Activated T-cell treated with anti-CD3 and anti-CD28 coated beads, Interleukin-2, amount 50 U/mL, for 72 hours (primary cell): ENCODE measurements around the gene SLC38A10. TPM values are rescaled to one million over a fixed set of nuclear protein-coding genes. Genes with fewer than 3 reads are reported as not detected.
"Not testable (repeated sequence)": the region's sequence is repeated elsewhere in the genome, so short reads cannot be mapped to it uniquely, and the experiment has no call there.

Experiments used
- ATAC-seq, 2 donors: fragments of 150-1000 bp; cut with Tn5 transposase; replicated peaks in 1 of 2; 2 replicates each; pipeline ENCODE4 v1.10.0; 2021; ENCODE audit warnings: moderate library complexity in 2 of 2, mild to moderate bottlenecking in 1 of 2
- DNase-seq, 2 donors: peaks; one replicate each; pipeline ENCODE4 v3.0.0; 2021 to 2022; ENCODE audit warnings: mixed read lengths in 1 of 2
- H3K27ac Mint-ChIP-seq: one replicate; pipeline ENCODE4 v1.8.0; 2022; ENCODE audit warnings: mild to moderate bottlenecking, moderate library complexity, mixed read lengths
- H3K27me3 Mint-ChIP-seq: one replicate; pipeline ENCODE4 v1.8.0; 2022; ENCODE audit warnings: low read depth, mixed read lengths
- H3K36me3 Mint-ChIP-seq, 2 donors: one replicate each; pipeline ENCODE4 v1.8.0; 2022; ENCODE audit warnings: mixed read lengths in 2 of 2, mild to moderate bottlenecking in 1 of 2; ENCODE audit not compliant: insufficient read depth in 2 of 2
- H3K4me1 Mint-ChIP-seq: one replicate; pipeline ENCODE4 v1.8.0; 2022; ENCODE audit warnings: low read depth, mixed read lengths
- H3K4me3 Mint-ChIP-seq, 2 donors: one replicate each; pipeline ENCODE4 v1.8.0; 2022; ENCODE audit warnings: mild to moderate bottlenecking in 2 of 2, mixed read lengths in 2 of 2, moderate library complexity in 2 of 2
- H3K9me3 Mint-ChIP-seq, 2 donors: one replicate each; pipeline ENCODE4 v1.8.0; 2022; ENCODE audit warnings: mixed read lengths in 2 of 2
- total RNA-seq, 2 donors: library from RNA; stranded (reverse); gene quantifications; one replicate each; pipeline ENCODE4 v1.2.3, GENCODE V29; 2022

SLC38A10 gene
- total RNA-seq, 2 donors from 2014 or later: 49.8 to 63.6 TPM

DNA sequence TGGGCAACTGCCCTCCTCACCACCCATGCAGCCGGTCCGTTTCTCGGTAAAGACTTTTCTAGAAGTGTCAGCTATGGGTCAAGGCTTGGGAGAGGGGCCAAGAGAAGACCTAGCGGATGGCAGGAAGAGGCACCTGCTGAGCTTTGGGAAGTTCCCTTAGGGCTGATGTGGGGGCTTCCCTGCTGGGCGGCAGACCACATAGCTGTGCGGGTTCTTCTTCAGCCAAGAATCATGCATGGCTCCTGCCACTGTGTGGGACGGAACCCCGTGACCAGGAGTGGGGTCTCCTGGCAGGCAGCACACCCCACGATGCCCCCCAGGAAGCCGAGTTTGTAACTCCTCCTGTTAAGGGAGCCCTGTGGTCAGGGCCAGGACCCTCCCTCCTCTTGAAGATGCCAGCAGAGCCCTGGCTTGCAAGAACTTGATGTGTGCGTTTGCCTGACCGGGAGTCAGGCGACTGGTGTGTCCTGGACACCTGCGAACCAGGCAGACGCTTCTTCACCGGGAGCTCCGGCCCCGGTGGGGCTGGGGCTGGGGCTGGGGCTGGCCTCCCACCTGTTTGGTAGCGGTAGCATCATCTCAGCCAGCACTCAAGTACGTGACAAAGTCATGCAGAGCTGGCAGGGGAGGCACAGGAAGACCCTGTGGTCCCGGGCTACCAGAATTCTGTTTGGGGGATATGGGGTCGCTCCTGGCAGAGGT is 17.7 kb upstream of the SLC38A10 start:
- no peaks in the 10 kb centered on the region for H3K36me3 Mint-ChIP-seq
- peaks cover 2% of the 10 kb centered on the region for H3K4me1 Mint-ChIP-seq
- ATAC-seq: no peak
- no peaks in the 10 kb centered on the region for H3K9me3 Mint-ChIP-seq
- DNase-seq: no peak
- no peak overlapping the region for H3K27ac Mint-ChIP-seq
- H3K4me3 Mint-ChIP-seq: no peak overlapping the region
- H3K27me3 Mint-ChIP-seq: no peaks in the 10 kb centered on the region

DNA sequence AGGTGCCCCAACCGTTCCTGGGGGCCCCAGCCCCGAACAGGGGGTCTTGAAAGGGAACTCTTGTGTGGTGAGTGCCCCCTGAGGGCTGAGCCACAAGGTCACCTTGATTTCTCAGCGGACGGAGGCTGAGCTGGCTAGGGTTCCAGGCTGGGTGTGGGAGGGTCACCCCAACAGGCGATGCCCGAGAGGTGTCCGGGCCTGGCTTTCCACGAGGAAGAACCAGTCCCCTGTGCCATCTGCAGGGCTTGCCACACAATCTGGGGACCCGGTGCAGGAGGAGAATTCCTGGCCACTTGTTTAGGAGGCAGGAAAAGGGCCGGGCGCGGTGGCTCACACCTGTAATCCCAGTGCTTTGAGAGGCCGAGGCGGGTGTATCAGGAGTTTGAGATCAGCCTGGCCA is 16.8 kb upstream of the SLC38A10 start:
- ATAC-seq: no peak
- Mint-ChIP-seq H3K27ac (no peak overlapping the region), H3K36me3 (no peaks in the 10 kb centered on the region), H3K9me3 (no peaks in the 10 kb centered on the region), H3K4me1 (peaks cover 4% of the 10 kb centered on the region), H3K27me3 (no peaks in the 10 kb centered on the region), H3K4me3 (no peak overlapping the region)
- no peak for DNase-seq

DNA sequence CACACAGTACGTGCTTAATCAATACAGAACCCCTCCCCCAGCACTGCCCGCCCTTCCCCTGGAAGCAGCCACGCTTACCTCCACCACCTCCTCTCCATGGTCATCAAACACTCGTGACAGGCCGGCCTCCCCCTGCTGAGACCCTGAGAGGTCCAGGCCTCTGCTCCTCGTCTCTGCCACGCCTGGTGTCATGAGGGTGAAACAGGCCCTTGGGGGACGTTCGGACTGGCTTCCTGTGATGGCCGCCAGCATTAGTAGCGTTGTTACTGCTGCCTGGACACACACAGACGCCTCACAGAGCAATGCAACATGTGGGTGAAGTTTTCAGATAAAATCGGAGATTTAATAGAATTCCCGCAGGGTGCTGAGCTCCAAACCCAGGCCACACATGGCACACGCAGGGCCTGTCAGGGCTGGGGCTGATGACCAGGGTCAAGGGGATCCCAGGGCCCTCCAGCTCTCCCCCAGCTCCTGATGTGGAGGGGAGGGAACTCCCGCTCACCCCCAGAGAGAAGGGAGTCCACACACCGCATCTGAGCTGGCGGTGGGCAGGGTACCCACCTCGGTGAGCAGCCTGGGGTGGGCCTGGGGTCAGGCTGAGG is 15.9 kb upstream of the SLC38A10 start:
- Mint-ChIP-seq H3K36me3 (no peaks in the 10 kb centered on the region), H3K9me3 (no peaks in the 10 kb centered on the region), H3K4me1 (peaks cover 4% of the 10 kb centered on the region), H3K27ac (no peak overlapping the region), H3K4me3 (no peak overlapping the region), H3K27me3 (no peaks in the 10 kb centered on the region)
- DNase-seq (no peak), ATAC-seq (no peak)

DNA sequence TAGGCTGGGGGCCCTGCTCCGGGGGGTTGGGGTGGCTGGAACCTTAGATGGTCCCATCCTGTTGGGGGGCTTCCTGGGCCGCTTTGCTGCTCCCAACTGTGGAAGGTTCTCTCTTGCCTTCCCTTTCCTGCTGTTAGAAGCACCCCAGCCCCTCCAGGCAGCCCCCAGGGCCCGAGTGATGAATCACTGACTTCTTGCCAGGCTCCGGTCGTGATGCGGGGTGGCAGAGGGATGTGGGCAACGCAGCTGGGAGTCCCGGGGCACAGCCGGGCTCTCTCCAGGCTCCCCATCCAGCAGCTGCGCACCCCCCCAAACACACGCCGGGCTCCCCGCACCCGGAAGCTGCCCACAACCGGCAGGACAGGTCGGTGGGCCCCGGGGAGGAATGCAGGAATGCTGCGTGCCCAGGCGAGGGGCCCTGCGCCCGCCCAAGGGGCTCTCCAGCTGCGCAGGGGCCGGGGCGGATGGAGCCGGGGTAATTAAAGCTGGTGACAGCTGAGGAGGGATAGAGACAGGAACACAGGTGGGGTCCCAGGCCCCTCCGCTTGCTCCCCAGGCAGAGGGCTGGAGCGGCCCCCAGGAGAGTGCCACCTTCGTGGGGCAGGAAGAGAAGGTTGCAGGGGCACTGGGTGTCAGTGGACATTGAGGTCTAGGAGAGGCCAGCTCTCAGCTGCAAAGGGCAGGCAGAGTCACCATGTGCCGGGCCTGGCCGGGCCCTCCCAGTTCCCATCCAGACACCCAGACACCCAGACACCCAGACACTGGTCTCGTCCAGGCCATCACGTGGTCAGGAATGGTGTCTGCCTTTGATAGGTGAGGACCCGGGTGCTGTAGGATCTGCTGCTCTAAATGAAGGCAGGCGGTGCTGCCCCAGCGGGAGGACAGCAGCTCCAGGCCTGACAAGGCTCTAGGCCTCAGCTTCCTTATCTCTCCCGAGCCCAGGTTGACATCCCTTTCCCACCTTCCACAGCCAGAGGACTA is 15.0 kb upstream of the SLC38A10 start:
- H3K4me3 Mint-ChIP-seq: no peak overlapping the region
- H3K4me1 Mint-ChIP-seq: peaks cover 4% of the 10 kb centered on the region
- H3K9me3 Mint-ChIP-seq: no peaks in the 10 kb centered on the region
- no peak for ATAC-seq
- no peak overlapping the region for H3K27ac Mint-ChIP-seq
- H3K27me3 Mint-ChIP-seq: no peaks in the 10 kb centered on the region
- no peaks in the 10 kb centered on the region for H3K36me3 Mint-ChIP-seq
- no peak for DNase-seq

DNA sequence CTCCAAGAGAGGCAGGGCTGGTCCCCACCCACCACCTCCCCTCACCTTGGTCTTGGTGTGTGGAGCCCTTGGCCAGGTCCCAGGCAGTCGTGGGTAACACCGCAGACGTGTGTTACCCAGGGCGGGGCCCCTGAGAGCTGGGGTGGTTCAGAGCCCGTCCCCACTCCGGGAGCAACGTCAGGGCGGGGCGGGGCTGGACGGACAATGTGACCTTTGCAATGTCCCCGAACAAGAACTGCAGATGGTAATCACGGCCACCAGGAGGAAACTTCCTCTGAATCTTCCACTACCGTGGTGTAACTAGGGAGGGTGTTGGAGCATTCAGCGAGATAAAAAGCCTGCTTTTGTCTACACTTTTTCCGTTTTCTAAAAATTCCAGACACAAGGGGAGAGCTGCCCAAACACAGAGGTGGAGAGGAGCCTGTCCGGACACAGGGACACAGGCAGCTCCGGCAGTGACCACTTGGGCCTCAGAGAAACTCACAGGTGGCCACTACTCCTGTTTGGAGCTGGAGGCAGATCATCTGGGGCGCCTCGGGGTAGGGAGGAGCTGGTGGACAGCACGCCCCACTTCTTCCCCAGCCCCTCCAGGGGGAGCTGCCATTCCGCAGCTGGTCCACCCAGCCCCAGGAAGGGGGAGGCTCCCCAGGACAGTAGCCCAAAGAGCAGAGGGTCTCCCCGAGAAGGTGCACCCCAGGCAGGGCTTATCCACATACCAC is 14.2 kb upstream of the SLC38A10 start:
- no peak overlapping the region for H3K4me3 Mint-ChIP-seq
- no peak overlapping the region for H3K27ac Mint-ChIP-seq
- no peaks in the 10 kb centered on the region for H3K36me3 Mint-ChIP-seq
- ATAC-seq: peak; percentile 60 to 63
- H3K27me3 Mint-ChIP-seq: no peaks in the 10 kb centered on the region
- H3K9me3 Mint-ChIP-seq: no peaks in the 10 kb centered on the region
- DNase-seq: peak; percentile 30 to 44
- peaks cover 4% of the 10 kb centered on the region for H3K4me1 Mint-ChIP-seq

DNA sequence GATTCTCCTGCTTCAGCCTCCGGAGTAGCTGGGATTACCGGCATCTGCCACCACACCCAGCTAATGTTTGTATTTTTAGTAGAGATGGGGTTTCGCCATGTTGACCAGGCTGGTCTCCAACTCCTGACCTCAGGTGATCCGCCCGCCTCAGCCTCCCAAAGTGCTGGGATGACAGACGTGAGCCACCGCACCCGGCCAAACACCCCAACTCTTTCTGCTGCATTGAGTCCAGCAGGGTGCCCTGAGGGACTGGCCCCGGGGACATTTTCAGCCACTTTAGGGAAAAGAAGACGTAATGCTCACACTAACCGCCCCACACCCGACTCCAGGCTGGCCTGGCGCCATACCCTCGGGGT is 13.7 kb upstream of the SLC38A10 start:
- H3K4me3 Mint-ChIP-seq, H3K27ac Mint-ChIP-seq, H3K4me1 Mint-ChIP-seq, H3K9me3 Mint-ChIP-seq, ATAC-seq, H3K27me3 Mint-ChIP-seq, H3K36me3 Mint-ChIP-seq, DNase-seq: not testable (repeated sequence)

DNA sequence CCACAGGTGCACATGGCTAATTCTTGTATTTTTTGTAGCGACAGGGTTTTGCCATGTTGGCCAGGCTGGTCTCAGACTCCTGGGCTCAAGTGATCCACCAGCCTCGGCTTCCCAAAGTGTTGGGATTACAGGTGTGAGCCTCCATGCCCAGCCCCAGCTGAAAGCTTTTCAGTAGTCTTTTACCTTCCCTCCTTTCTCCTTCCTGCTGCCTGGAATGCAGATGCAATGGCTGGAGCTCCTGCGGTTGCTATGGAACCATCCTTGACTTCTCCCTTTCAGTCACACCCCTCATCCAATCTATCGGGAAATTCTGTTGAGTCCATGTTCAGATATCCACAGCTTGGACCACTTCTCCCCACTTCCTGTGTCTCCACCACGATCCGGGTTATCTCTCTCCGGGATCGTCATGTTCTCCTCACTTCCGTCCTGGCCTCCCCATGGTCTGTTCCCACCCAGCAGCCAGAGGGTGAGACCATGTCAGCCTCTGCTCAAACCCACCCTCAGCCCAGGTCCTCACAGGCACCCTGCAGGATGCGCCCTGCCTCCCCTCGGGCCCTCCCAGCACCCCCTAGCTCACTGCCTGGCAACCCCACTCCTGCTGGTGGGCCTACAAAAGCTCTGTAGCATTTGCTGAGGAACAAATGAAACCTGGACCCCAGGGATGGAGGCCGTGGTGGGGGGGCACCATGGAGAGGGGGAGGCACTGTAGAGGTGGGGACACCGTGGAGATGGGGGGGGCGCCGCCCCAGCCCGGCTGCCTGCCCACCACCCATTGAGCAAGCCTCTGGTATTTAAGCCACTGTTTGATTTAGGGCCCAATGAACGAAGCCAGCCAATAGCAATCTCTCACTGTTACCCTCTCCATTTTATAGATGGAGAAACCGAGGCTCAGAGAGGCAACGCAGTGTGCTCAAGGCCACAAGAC is 12.8 kb upstream of the SLC38A10 start:
- Mint-ChIP-seq H3K27ac (no peak overlapping the region), H3K4me3 (no peak overlapping the region), H3K36me3 (no peaks in the 10 kb centered on the region), H3K4me1 (peaks cover 4% of the 10 kb centered on the region), H3K27me3 (no peaks in the 10 kb centered on the region), H3K9me3 (no peaks in the 10 kb centered on the region)
- DNase-seq (no peak), ATAC-seq (no peak)

DNA sequence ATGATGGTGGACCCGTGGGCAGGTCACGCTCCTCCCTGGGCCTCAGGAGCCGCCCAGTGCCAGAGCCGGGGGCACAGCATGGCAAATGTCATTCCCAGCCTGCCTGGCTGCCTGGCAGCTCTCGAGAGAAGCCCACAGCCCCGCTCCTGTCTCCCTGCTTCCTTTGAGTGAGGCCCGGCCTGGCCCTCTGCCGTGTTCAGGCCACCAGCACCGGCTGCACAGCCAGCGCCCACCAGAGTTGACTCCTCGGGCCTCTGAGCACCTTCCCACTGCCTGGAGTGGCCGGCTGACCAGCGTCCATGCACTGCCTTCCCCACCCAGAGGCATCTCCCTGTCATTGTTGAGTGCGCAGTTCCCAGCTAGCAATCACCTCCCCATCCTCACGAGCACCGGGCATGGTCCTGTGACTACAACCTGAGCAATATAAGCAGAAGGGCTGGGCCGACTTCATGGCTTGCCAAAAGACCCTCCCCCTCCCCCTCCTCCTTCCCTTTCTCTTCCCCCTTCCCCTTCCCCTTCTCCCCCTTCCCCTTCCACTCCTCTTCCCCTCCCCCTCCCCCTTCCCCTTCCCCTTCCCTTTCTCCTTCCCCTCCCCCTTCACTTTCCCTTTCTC is 11.9 kb upstream of the SLC38A10 start:
- Mint-ChIP-seq H3K36me3 (no peaks in the 10 kb centered on the region), H3K4me1 (peaks cover 4% of the 10 kb centered on the region), H3K4me3 (no peak overlapping the region), H3K9me3 (no peaks in the 10 kb centered on the region), H3K27me3 (no peaks in the 10 kb centered on the region), H3K27ac (no peak overlapping the region)
- ATAC-seq (no peak), DNase-seq (no peak)

DNA sequence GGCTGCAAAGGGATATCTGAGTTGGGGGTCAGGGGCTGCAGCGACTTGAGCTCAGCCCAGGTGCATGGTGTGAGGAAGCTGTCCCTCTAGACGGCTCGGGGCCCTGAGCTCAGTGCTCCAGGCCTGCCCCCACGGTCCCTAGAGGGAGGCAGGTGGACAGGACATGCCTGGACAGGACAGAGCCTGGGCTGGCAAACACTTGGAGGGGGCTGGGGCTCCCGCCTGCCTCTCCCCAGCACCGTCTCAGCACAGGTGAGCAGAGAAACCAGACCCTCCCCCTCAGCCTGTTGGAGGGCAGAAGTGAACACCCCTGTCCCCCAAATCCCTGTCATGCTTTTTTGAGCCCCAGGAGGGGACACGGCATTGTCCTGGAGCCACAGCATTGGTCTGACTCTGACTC is 11.4 kb upstream of the SLC38A10 start:
- no peak overlapping the region for H3K4me3 Mint-ChIP-seq
- H3K4me1 Mint-ChIP-seq: peaks cover 4% of the 10 kb centered on the region
- H3K36me3 Mint-ChIP-seq: no peaks in the 10 kb centered on the region
- no peak for ATAC-seq
- H3K27ac Mint-ChIP-seq: no peak overlapping the region
- no peaks in the 10 kb centered on the region for H3K9me3 Mint-ChIP-seq
- no peaks in the 10 kb centered on the region for H3K27me3 Mint-ChIP-seq
- no peak for DNase-seq

DNA sequence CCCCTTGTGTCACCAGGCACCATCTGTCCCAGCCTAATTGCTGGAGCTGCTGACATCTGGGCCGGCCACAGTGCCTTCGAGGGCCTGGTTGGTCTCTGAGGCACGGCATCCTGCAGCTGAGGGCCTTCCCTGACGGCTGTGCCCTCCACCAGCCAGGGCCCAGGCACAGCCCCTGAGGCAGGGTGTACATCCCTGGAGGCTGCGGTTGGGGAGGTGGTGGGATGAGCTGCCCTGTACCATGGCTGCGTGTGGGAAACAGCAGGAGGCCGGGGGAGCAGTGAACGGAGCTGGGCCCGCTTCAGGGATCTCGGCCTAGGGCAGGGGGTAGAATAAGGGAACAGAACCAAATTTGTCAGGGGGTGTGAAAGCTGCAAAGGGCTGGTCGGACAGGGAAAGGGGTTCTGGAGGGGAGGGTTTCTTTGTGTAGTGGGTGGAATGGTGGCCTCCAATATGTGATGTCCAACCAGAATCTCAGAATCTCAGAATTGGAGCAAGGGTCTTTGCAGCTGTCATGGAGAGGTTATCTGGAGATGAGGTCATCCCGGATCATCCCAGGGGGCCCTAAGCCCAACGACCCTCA is 10.0 kb upstream of the SLC38A10 start:
- H3K27me3 Mint-ChIP-seq: no peaks in the 10 kb centered on the region
- H3K27ac Mint-ChIP-seq: no peak overlapping the region
- H3K4me3 Mint-ChIP-seq: no peak overlapping the region
- no peak for DNase-seq
- peaks cover 4% of the 10 kb centered on the region for H3K4me1 Mint-ChIP-seq
- H3K36me3 Mint-ChIP-seq: no peaks in the 10 kb centered on the region
- peaks cover 0 to 2% of the 10 kb centered on the region in 2 donors for H3K9me3 Mint-ChIP-seq
- ATAC-seq: no peak

DNA sequence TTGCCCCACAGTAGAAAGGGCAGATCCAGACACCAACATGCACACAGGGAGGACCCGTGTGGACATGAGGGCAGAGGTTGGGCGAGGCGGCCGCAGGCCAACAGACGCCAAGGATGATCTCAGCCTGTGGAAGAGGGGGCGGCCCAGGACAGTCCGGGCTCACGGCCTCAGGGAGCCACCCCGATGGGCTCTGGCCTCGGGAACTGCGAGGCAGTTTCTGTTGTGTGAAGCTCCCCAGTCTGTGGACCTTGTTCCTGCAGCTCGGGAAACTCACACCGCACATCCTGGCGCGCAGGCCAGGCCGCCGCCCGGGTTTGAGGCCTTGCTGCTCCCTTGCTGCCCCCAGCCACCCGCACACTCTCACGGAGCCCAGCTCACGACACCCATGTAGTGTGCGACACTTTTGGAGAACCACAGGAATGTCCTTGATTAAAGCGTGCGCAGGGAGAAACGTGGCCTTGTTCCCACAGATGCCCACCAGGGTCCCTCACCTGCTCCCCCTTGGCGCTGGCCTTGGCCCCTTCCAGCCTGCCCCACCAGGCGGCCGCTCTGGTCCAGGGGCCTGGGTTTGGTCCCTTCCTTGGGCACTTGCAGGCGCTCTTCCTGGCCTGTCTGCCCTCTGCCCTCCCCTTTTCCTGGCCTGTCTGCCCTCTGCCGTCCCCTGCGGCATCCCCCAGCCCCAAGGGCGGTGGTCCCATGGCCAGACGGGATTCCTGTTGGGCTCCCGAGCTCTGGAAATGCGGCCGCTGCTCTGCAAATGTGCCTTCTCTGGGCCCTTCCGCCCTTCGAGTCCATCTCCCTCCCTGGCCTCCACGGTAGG is 9.3 kb upstream of the SLC38A10 start:
- Mint-ChIP-seq H3K9me3 (peaks cover 0 to 2% of the 10 kb centered on the region in 2 donors), H3K27me3 (no peaks in the 10 kb centered on the region), H3K4me3 (no peak overlapping the region), H3K4me1 (peaks cover 4% of the 10 kb centered on the region), H3K36me3 (no peaks in the 10 kb centered on the region), H3K27ac (no peak overlapping the region)
- DNase-seq (no peak), ATAC-seq (no peak)
